A673 (cell line): Measurements from ENCODE around the gene SUSD4. TPM values are rescaled to one million over a fixed set of nuclear protein-coding genes. Genes with fewer than 3 reads are reported as not detected.

Source experiments
- BruUV-seq: library from RNA; stranded (reverse); fragments of 400-500 nt; replicated peaks from 2 replicates; lab custom pipeline; 2021; lab: Mats Ljungman, UMichigan
- CTCF ChIA-PET: fragments of 300-600 bp; sonication (Branson Sonifier 250); formaldehyde crosslinking; loops from one replicate; lab custom pipeline; 2022; ENCODE audit warnings: antibody characterized with exemption; lab: Charles Lee
- POLR2A ChIA-PET: fragments of 300-600 bp; sonication (Branson Sonifier 250); formaldehyde crosslinking; loops from one replicate; lab custom pipeline; 2022; ENCODE audit warnings: antibody characterized with exemption; ENCODE audit not compliant: low non-redundant PET; lab: Charles Lee
- DNase-seq: peaks from one replicate; pipeline ENCODE4 v3.0.0-alpha.2; 2015; ENCODE audit warnings: low spot score
- H3K27ac ChIP-seq: fragments of 200-600 bp; sonication (generic); 2 replicates; pipeline ENCODE4 v1.5.1; 2016; ENCODE audit warnings: mixed run types, low read depth, mild to moderate bottlenecking, mixed read lengths, antibody characterized with exemption, low read length; ENCODE audit not compliant: poor library complexity, severe bottlenecking
- H3K27me3 ChIP-seq: fragments of 200-600 bp; sonication (generic); replicated peaks from 2 replicates; pipeline ENCODE4 v1.6.1; 2017; ENCODE audit warnings: mixed run types, low read depth, mild to moderate bottlenecking, mixed read lengths, antibody characterized with exemption, low read length; ENCODE audit not compliant: insufficient read depth, poor library complexity
- H3K36me3 ChIP-seq: fragments of 200-600 bp; sonication (generic); 2 replicates; pipeline ENCODE4 v1.6.1; 2016; ENCODE audit warnings: mixed run types, mild to moderate bottlenecking, mixed read lengths, antibody characterized with exemption, low read length; ENCODE audit not compliant: insufficient read depth, poor library complexity, severe bottlenecking
- H3K4me1 ChIP-seq: fragments of 200-600 bp; sonication (generic); 2 replicates; pipeline ENCODE4 v1.6.1; 2017; ENCODE audit warnings: mixed run types, mild to moderate bottlenecking, mixed read lengths, antibody characterized with exemption, low read length; ENCODE audit not compliant: insufficient read depth, poor library complexity, severe bottlenecking
- H3K4me3 ChIP-seq: fragments of 200-600 bp; sonication (generic); 2 replicates; pipeline ENCODE4 v1.5.1; 2016; ENCODE audit warnings: low read depth, mixed run types, mild to moderate bottlenecking, mixed read lengths, low read length; ENCODE audit not compliant: poor library complexity, severe bottlenecking
- H3K9me3 ChIP-seq: fragments of 200-600 bp; sonication (generic); 2 replicates; pipeline ENCODE4 v1.6.1; 2016; ENCODE audit warnings: mixed run types, low read depth, mild to moderate bottlenecking, mixed read lengths, antibody characterized with exemption, low read length; ENCODE audit not compliant: poor library complexity, severe bottlenecking
- EZH2 ChIP-seq: fragments of 200-600 bp; sonication (generic); IDR thresholded peaks from 2 replicates; pipeline ENCODE4 v1.6.1; 2017; ENCODE audit warnings: borderline replicate concordance, low read depth, mild to moderate bottlenecking, mixed read lengths, antibody characterized with exemption, low read length; ENCODE audit not compliant: poor library complexity, severe bottlenecking
- intact Hi-C: fragments of 100-400 bp; cut with micrococcal nuclease; formaldehyde crosslinking; loops from one replicate; pipeline ENCODE4 v1.10.0; 2022; ENCODE audit not compliant: unreplicated experiment
- total RNA-seq: library from RNA; stranded (reverse); gene quantifications from 2 replicates; pipeline ENCODE4 v1.2.3, GENCODE V29; 2021
- TF ChIP-seq, protein P1 (sequence below): fragments of 300-800, 200-600 bp; sonication (generic); conservative IDR thresholded peaks from 2 replicates; pipeline ENCODE4 v1.5.1; 2017; ENCODE audit warnings: low read depth, mild to moderate bottlenecking, antibody characterized with exemption, low read length, moderate library complexity, mixed read lengths

Gene SUSD4
- total RNA-seq, 1 experiment from 2014 or later, result not detected

DNA sequence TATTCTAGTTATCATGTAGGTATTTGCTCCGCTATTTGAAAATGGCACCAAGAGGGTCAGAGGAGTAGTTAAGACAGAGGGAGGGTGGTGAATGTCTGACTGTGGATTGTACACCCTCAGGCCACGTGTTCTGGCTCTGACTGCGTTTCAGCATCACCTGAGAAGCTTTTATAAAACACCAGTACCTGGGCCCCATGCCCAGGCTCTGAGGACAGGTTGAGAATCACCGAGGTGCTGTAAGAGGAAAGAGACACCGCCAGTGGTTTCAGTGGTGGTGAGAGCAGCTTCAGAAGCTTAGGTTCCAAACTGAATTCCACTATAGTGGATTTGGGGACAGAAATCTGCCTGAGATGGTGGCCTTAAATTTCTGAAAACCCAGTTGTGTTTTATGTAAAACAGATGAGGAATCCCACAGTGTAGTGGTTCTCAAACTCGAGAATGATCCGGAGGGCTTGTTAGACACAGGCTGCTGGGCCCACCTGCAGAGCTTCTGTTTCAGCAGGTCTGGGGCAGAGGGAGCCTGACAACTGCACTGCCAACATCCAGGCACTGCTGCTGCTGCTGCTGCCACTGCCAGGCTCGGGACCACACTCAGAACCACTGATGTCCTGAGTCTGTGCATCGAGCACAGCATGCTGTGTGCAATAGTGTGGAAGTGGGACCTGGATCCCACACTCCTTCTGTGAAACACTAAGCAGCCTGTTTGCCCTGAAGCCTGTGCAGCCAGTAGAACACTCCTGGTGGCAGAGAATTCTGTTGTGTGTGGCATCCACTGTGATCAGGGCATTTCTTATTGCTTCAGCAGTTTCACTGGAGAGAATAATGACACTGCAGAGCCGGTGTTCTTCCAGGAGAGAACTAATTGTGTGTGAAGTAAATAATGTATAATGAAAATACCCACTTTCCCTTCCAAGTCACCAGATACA, 98.7 kb downstream of the SUSD4 start:
- TF ChIP-seq EZH2, result no peak
- TF ChIP-seq, protein P1, sequence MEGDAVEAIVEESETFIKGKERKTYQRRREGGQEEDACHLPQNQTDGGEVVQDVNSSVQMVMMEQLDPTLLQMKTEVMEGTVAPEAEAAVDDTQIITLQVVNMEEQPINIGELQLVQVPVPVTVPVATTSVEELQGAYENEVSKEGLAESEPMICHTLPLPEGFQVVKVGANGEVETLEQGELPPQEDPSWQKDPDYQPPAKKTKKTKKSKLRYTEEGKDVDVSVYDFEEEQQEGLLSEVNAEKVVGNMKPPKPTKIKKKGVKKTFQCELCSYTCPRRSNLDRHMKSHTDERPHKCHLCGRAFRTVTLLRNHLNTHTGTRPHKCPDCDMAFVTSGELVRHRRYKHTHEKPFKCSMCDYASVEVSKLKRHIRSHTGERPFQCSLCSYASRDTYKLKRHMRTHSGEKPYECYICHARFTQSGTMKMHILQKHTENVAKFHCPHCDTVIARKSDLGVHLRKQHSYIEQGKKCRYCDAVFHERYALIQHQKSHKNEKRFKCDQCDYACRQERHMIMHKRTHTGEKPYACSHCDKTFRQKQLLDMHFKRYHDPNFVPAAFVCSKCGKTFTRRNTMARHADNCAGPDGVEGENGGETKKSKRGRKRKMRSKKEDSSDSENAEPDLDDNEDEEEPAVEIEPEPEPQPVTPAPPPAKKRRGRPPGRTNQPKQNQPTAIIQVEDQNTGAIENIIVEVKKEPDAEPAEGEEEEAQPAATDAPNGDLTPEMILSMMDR, result no peak
- no peak for DNase-seq
- no peaks in the 10 kb centered on the region for H3K9me3 ChIP-seq
- intact Hi-C loops, result no loop called here
- H3K27ac ChIP-seq, result no peak overlapping the region
- peaks cover 6% of the 10 kb centered on the region for H3K27me3 ChIP-seq
- ChIA-PET POLR2A (no interaction called here), CTCF (no interaction called here)
- H3K4me3 ChIP-seq, result no peak overlapping the region
- no peaks in the 10 kb centered on the region for H3K36me3 ChIP-seq
- no peaks in the 10 kb centered on the region for H3K4me1 ChIP-seq
- BruUV-seq, result no TSS peak

DNA sequence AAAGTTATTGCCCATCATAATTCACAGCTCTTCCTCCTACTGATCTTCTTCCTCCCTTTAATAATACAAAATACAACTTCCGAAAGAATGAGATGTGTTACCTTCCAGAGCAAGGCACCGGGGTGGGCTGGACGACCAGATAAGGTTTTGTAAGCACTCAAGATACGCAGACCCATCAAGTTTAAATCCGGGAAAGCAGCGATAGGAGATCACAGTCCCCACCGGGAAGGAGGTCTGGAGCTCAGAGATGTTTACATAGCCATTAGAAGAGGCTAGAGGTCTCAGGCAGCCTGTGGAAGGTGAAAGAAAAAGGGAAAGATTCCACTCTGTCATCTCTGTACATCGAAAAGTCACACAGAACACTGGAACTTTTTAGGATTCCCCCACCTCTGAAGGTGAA, 99.4 kb downstream of the SUSD4 start:
- intact Hi-C loops, result no loop called here
- ChIA-PET POLR2A (no interaction called here), CTCF (no interaction called here)
- peaks cover 6% of the 10 kb centered on the region for H3K27me3 ChIP-seq
- H3K36me3 ChIP-seq, result no peaks in the 10 kb centered on the region
- TF ChIP-seq, protein P1, result no peak
- TF ChIP-seq EZH2, result no peak
- BruUV-seq, result no TSS peak
- no peak for DNase-seq
- no peak overlapping the region for H3K4me3 ChIP-seq
- H3K9me3 ChIP-seq, result no peaks in the 10 kb centered on the region
- no peak overlapping the region for H3K27ac ChIP-seq
- no peaks in the 10 kb centered on the region for H3K4me1 ChIP-seq

DNA sequence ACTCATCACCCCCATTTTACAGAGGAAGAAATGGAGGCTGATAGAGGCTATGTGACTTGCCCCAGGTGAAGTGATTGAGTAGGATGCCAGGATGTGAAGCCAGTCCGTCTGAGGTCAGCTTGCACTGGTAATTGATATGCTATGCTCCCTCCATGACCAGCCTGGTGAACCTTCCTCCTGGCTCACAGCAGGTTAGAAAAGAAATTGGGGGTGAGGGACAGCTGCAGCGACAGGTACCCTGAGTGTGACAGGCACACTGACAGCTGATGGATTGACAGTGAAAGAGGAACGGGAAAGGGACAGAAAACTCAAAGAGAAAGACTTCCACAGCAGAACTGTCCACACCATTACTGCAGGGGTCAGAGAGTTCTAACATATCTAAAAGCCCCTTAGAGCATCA, 102.1 kb downstream of the SUSD4 start:
- DNase-seq, result no peak
- H3K36me3 ChIP-seq, result no peaks in the 10 kb centered on the region
- no peaks in the 10 kb centered on the region for H3K9me3 ChIP-seq
- no peak overlapping the region for H3K4me3 ChIP-seq
- no peaks in the 10 kb centered on the region for H3K4me1 ChIP-seq
- no peak overlapping the region for H3K27ac ChIP-seq
- no peaks in the 10 kb centered on the region for H3K27me3 ChIP-seq
- ChIA-PET POLR2A (no interaction called here), CTCF (no interaction called here)
- no TSS peak for BruUV-seq
- intact Hi-C loops, result no loop called here
- TF ChIP-seq EZH2, result no peak
